Panc1 (cell line): ENCODE data around the gene NUP188. TPM values are rescaled to one million over a fixed set of nuclear protein-coding genes. Genes with fewer than 3 reads are reported as not detected.

Experiments used
- ATAC-seq: fragments of 200-7000 bp; cut with Tn5 transposase; 2 replicates; pipeline ENCODE4 v1.9.1; 2020; ENCODE audit warnings: mild to moderate bottlenecking, moderate library complexity
- BruUV-seq: library from RNA; stranded (reverse); fragments of 400-500 nt; replicated peaks from 2 replicates; lab custom pipeline; 2021; lab: Mats Ljungman, UMichigan
- CTCF ChIA-PET: fragments of 300-600 bp; sonication (Branson Sonifier 250); formaldehyde crosslinking; loops from one replicate; lab custom pipeline; 2022; ENCODE audit warnings: antibody characterized with exemption; lab: Charles Lee
- POLR2A ChIA-PET: fragments of 300-600 bp; sonication (Branson Sonifier 250); formaldehyde crosslinking; loops from one replicate; lab custom pipeline; 2022; ENCODE audit warnings: antibody characterized with exemption; lab: Charles Lee
- DNase-seq: peaks from one replicate; pipeline ENCODE4 v3.0.0-alpha.2; 2010; ENCODE audit warnings: low read depth, low spot score
- H3K27ac ChIP-seq: 2 replicates; pipeline ENCODE4 v1.5.1; 2011; ENCODE audit warnings: mild to moderate bottlenecking, low read length, inconsistent platforms
- H3K27me3 ChIP-seq: fragments of 200-500 bp; sonication (Bioruptor generic); 2 replicates; pipeline ENCODE4 v1.6.0; 2014; ENCODE audit warnings: low read length, inconsistent platforms; ENCODE audit not compliant: control insufficient read depth, insufficient read depth
- H3K36me3 ChIP-seq: fragments of 200-500 bp; sonication (Bioruptor generic); 2 replicates; pipeline ENCODE4 v1.5.1; 2014; ENCODE audit warnings: inconsistent platforms, mild to moderate bottlenecking, low read length, moderate library complexity; ENCODE audit not compliant: control insufficient read depth, insufficient read depth
- H3K4me1 ChIP-seq: 2 replicates; pipeline ENCODE4 v1.5.1; 2011; ENCODE audit warnings: inconsistent platforms, mild to moderate bottlenecking, low read length, moderate library complexity; ENCODE audit not compliant: control insufficient read depth, insufficient read depth
- H3K4me3 ChIP-seq, 2 experiments: 2 replicates each; pipeline ENCODE4 v1.5.1; 2011 to 2012; ENCODE audit warnings: low read depth in 2 of 2, low read length in 2 of 2, mild to moderate bottlenecking in 2 of 2, inconsistent platforms in 1 of 2, moderate library complexity in 1 of 2
- H3K9me3 ChIP-seq: fragments of 200-500 bp; sonication (Bioruptor generic); 2 replicates; pipeline ENCODE4 v1.5.1; 2014; ENCODE audit warnings: low read depth, mild to moderate bottlenecking, inconsistent platforms, low read length, moderate library complexity; ENCODE audit not compliant: control insufficient read depth, insufficient read depth
- POLR2AphosphoS5 ChIP-seq: IDR thresholded peaks from 2 replicates; pipeline ENCODE4 v1.6.1; 2012; ENCODE audit warnings: mild to moderate bottlenecking, low read depth, low read length, moderate library complexity
- SIN3A ChIP-seq: IDR thresholded peaks from 2 replicates; pipeline ENCODE4 v1.6.1; 2012; ENCODE audit warnings: low read depth, mild to moderate bottlenecking, low read length, moderate library complexity, borderline replicate concordance; ENCODE audit not compliant: insufficient read depth
- TCF7L2 ChIP-seq: IDR thresholded peaks from 2 replicates; pipeline ENCODE4 v1.6.1; 2011; ENCODE audit warnings: mild to moderate bottlenecking, low read depth, low read length, inconsistent platforms
- in situ Hi-C: cut with HindIII; loops from 2 replicates; pipeline ENCODE4 v1.10.0; 2016; ENCODE audit warnings: low sequenced_read_pairs, low pct_unique_long_range_greater_than_20kb
- intact Hi-C: fragments of 100-400 bp; cut with micrococcal nuclease; formaldehyde crosslinking; loops from one replicate; pipeline ENCODE4 v1.10.0; 2022; ENCODE audit not compliant: unreplicated experiment
- total RNA-seq: library from RNA; stranded (reverse); gene quantifications from one replicate; pipeline ENCODE4 v1.2.1, GENCODE V29; 2021; ENCODE audit not compliant: unreplicated experiment
- TF ChIP-seq, protein P1 (sequence below), 2 experiments: IDR thresholded peaks; 2 replicates each; pipeline ENCODE4 v1.6.1; 2011 to 2012; ENCODE audit warnings: low read depth in 2 of 2, control low read depth in 1 of 2, low read length in 1 of 2, mild to moderate bottlenecking in 1 of 2, moderate library complexity in 1 of 2; ENCODE audit not compliant: insufficient read depth in 1 of 2
- TF ChIP-seq, protein P2 (sequence below): fragments of 450-650 bp; IDR thresholded peaks from 2 replicates; pipeline ENCODE4 v1.5.1; 2017; ENCODE audit warnings: mild to moderate bottlenecking

NUP188 gene
- total RNA-seq, 1 experiment from 2014 or later: 69.9 TPM

DNA sequence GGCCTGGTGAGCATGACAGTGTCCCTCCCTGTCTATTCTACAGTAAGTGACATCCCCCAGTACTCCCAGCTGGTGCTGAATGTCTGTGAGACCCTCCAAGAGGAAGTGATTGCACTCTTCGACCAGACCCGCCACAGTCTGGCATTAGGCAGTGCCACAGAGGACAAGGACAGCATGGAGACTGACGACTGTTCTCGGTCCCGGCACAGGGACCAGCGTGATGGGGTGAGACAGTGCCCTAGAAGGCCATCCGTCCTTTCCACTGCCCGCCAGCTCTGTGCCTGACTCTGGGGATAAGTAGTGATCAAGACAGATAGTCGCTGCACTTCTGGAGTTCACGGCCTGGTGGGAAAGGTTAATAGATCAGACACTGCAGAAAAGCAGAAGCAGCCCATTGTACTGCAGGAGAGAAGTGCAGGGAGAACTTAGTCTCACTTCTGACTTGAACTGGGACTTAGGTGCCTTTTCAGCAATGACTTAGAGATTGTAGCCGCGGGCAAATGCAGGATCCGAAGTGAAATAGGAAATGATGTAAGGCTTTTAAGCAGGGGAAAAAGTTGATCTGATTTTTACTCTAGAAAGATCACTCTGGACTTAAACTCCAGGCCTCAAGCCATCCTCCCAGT lies 52.2 kb downstream of the NUP188 start:
- H3K9me3 ChIP-seq: no peaks in the 10 kb centered on the region
- H3K27ac ChIP-seq: no peak overlapping the region
- CTCF ChIA-PET: no interaction called here
- no peaks in the 10 kb centered on the region for H3K4me1 ChIP-seq
- POLR2A ChIA-PET: no interaction called here
- in situ Hi-C loops: no loop called here
- BruUV-seq: no TSS peak
- no peak overlapping the region for H3K4me3 ChIP-seq
- intact Hi-C loops: no loop called here
- no peak for DNase-seq
- H3K27me3 ChIP-seq: no peaks in the 10 kb centered on the region
- H3K36me3 ChIP-seq: peaks cover 3% of the 10 kb centered on the region; the same call in 1 of the 2 replicates
- no peak for ATAC-seq
- TF ChIP-seq POLR2AphosphoS5 (no peak), TCF7L2 (no peak), SIN3A (no peak)
- TF ChIP-seq, protein P1, sequence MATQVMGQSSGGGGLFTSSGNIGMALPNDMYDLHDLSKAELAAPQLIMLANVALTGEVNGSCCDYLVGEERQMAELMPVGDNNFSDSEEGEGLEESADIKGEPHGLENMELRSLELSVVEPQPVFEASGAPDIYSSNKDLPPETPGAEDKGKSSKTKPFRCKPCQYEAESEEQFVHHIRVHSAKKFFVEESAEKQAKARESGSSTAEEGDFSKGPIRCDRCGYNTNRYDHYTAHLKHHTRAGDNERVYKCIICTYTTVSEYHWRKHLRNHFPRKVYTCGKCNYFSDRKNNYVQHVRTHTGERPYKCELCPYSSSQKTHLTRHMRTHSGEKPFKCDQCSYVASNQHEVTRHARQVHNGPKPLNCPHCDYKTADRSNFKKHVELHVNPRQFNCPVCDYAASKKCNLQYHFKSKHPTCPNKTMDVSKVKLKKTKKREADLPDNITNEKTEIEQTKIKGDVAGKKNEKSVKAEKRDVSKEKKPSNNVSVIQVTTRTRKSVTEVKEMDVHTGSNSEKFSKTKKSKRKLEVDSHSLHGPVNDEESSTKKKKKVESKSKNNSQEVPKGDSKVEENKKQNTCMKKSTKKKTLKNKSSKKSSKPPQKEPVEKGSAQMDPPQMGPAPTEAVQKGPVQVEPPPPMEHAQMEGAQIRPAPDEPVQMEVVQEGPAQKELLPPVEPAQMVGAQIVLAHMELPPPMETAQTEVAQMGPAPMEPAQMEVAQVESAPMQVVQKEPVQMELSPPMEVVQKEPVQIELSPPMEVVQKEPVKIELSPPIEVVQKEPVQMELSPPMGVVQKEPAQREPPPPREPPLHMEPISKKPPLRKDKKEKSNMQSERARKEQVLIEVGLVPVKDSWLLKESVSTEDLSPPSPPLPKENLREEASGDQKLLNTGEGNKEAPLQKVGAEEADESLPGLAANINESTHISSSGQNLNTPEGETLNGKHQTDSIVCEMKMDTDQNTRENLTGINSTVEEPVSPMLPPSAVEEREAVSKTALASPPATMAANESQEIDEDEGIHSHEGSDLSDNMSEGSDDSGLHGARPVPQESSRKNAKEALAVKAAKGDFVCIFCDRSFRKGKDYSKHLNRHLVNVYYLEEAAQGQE (IDR thresholded peaks at IDR 0.05; ENCODE audit: insufficient read depth in 1 of 2, low read depth in 2 of 2, low read length in 1 of 2): no peak
- TF ChIP-seq, protein P2, sequence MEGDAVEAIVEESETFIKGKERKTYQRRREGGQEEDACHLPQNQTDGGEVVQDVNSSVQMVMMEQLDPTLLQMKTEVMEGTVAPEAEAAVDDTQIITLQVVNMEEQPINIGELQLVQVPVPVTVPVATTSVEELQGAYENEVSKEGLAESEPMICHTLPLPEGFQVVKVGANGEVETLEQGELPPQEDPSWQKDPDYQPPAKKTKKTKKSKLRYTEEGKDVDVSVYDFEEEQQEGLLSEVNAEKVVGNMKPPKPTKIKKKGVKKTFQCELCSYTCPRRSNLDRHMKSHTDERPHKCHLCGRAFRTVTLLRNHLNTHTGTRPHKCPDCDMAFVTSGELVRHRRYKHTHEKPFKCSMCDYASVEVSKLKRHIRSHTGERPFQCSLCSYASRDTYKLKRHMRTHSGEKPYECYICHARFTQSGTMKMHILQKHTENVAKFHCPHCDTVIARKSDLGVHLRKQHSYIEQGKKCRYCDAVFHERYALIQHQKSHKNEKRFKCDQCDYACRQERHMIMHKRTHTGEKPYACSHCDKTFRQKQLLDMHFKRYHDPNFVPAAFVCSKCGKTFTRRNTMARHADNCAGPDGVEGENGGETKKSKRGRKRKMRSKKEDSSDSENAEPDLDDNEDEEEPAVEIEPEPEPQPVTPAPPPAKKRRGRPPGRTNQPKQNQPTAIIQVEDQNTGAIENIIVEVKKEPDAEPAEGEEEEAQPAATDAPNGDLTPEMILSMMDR: no peak

DNA sequence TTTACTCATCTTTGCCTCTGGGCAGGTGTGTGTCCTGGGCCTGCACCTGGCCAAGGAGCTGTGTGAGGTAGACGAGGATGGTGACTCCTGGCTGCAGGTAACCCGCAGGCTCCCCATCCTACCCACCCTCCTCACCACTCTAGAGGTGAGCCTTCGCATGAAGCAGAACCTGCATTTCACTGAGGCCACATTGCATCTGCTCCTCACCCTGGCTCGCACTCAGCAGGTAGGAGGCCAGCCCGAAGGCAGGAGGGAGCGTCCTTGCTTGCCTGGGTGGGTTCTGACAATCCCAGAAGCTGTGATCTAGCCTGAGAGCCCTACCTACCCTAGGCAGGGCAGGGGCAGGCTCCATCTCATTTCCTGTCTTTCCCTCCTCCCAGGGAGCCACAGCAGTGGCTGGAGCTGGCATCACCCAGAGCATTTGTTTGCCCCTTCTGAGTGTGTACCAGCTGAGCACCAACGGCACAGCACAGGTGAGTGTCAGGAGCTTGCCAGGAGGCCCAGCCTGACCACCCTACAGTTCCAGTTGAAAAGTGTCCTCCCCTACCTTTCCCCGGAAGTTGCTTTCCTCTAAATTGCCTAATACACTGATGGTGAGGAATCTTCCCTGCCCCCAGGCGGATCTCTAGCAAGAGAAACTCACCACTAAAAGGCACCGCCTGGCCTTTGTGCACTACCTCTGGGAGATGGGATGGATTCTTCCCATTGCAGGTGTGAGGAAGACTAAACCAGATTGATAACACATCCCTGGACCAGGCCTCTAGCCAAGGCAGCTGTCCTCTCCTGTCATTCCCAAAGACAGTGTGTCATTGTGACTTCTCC lies 54.2 kb downstream of the NUP188 start:
- POLR2A ChIA-PET: no interaction called here
- H3K27me3 ChIP-seq: no peaks in the 10 kb centered on the region
- in situ Hi-C loops: no loop called here
- ATAC-seq (no peak), DNase-seq (no peak)
- peaks cover 3% of the 10 kb centered on the region; the same call in 1 of the 2 replicates for H3K36me3 ChIP-seq
- H3K4me1 ChIP-seq: no peaks in the 10 kb centered on the region
- CTCF ChIA-PET: no interaction called here
- H3K9me3 ChIP-seq: no peaks in the 10 kb centered on the region
- TF ChIP-seq POLR2AphosphoS5: no peak
- TF ChIP-seq SIN3A: no peak
- TF ChIP-seq, protein P2: no peak
- no peak for TF ChIP-seq TCF7L2
- TF ChIP-seq, protein P1 (IDR thresholded peaks at IDR 0.05; ENCODE audit: insufficient read depth in 1 of 2, low read depth in 2 of 2, low read length in 1 of 2): no peak
- intact Hi-C loops: no loop called here
- H3K27ac ChIP-seq: no peak overlapping the region
- H3K4me3 ChIP-seq: no peak overlapping the region
- no TSS peak for BruUV-seq
